H1 (cell line): ENCODE data around the gene SPATA32. TPM values are rescaled to one million over a fixed set of nuclear protein-coding genes. Genes with fewer than 3 reads are reported as not detected.
A peak's percentile ranks its signal among the peaks of the same experiment; 100 is the strongest.

Source experiments
- CTCF ChIA-PET: fragments of 300-600 bp; sonication (Branson Sonifier 250); formaldehyde crosslinking; loops from one replicate; lab custom pipeline; 2021; ENCODE audit not compliant: partially characterized antibody; lab: Charles Lee
- POLR2A ChIA-PET: fragments of 300-600 bp; sonication (Branson Sonifier 250); formaldehyde crosslinking; loops from one replicate; lab custom pipeline; 2021; ENCODE audit warnings: inconsistent platforms; ENCODE audit not compliant: partially characterized antibody; lab: Charles Lee
- DNase-seq, 2 experiments: peaks; one replicate each; pipeline versions ENCODE4 v3.0.0 to v3.0.0-alpha.2; 2010 to 2022; ENCODE audit warnings: low spot score in 2 of 2, low read depth in 1 of 2, mixed read lengths in 1 of 2
- FAIRE-seq: peaks from 2 replicates; lab custom pipeline; 2011; peaks lifted over from hg19 to GRCh38; lab: Jason Lieb, UNC
- H2AFZ ChIP-seq: 2 replicates; pipeline ENCODE4 v1.8.1; 2012; ENCODE audit warnings: low read length, inconsistent platforms
- H2AK5ac ChIP-seq: 2 replicates; pipeline ENCODE4 v1.6.1; 2013; ENCODE audit warnings: low read depth, low read length
- H2BK120ac ChIP-seq: replicated peaks from 2 replicates; pipeline ENCODE3; 2013; ENCODE audit warnings: low read depth, low read length, inconsistent platforms
- H2BK12ac ChIP-seq: 2 replicates; pipeline ENCODE4 v1.6.1; 2013; ENCODE audit warnings: low read depth, low read length
- H2BK15ac ChIP-seq: 2 replicates; pipeline ENCODE4 v1.6.1; 2013; ENCODE audit warnings: low read length
- H2BK20ac ChIP-seq: 2 replicates; pipeline ENCODE4 v1.6.1; 2013; ENCODE audit warnings: low read length
- H2BK5ac ChIP-seq: 2 replicates; pipeline ENCODE4 v1.6.1; 2013; ENCODE audit warnings: low read depth, low read length
- H3K14ac ChIP-seq: 2 replicates; pipeline ENCODE4 v1.6.1; 2013; ENCODE audit warnings: inconsistent platforms; ENCODE audit not compliant: insufficient read length
- H3K18ac ChIP-seq: 2 replicates; pipeline ENCODE4 v1.6.1; 2013; ENCODE audit warnings: low read length; ENCODE audit errors: extremely low read depth
- H3K23ac ChIP-seq: 2 replicates; pipeline ENCODE4 v1.6.1; 2013; ENCODE audit warnings: inconsistent platforms; ENCODE audit not compliant: insufficient read length
- H3K23me2 ChIP-seq: 2 replicates; pipeline ENCODE4 v1.6.1; 2013; ENCODE audit warnings: low read depth, low read length
- H3K27ac ChIP-seq: 2 replicates; pipeline ENCODE4 v1.6.1; 2011; ENCODE audit warnings: low read depth, low read length, inconsistent platforms
- H3K27me3 ChIP-seq, 4 experiments: replicated peaks in 1 of 4; 1 replicate in 1 of 4; 2 replicates in 3 of 4; pipeline versions ENCODE4 v1.6.1 to v1.8.1; 2011 to 2013; ENCODE audit warnings: low read length in 3 of 4, mild to moderate bottlenecking in 3 of 4, inconsistent platforms in 2 of 4, mixed read lengths in 2 of 4, moderate library complexity in 1 of 4; ENCODE audit not compliant: control insufficient read depth in 3 of 4, insufficient read depth in 3 of 4; ENCODE audit errors: extremely low read depth in 1 of 4
- H3K36me3 ChIP-seq, 4 experiments: 2 replicates each; pipeline versions ENCODE4 v1.6.1 to v1.8.1; 2011 to 2013; ENCODE audit warnings: mild to moderate bottlenecking in 4 of 4, low read length in 3 of 4, moderate library complexity in 2 of 4, control low read depth in 1 of 4, inconsistent platforms in 1 of 4; ENCODE audit not compliant: insufficient read depth in 4 of 4, control insufficient read depth in 2 of 4
- H3K4ac ChIP-seq: replicated peaks from 2 replicates; pipeline ENCODE3; 2013; ENCODE audit warnings: low read length, low read depth, mixed read lengths, inconsistent platforms; ENCODE audit not compliant: insufficient read length
- H3K4me1 ChIP-seq, 4 experiments: replicated peaks in 1 of 4; 1 replicate in 1 of 4; 2 replicates in 3 of 4; pipeline versions ENCODE4 v1.6.1 to v1.8.1; 2011 to 2013; ENCODE audit warnings: low read length in 3 of 4, inconsistent platforms in 2 of 4, mixed read lengths in 1 of 4; ENCODE audit not compliant: insufficient read depth in 4 of 4, control insufficient read depth in 3 of 4
- H3K4me2 ChIP-seq, 2 experiments: 2 replicates each; pipeline versions ENCODE4 v1.6.1 to v1.8.1; 2011 to 2013; ENCODE audit warnings: low read depth in 2 of 2, low read length in 2 of 2, control low read depth in 1 of 2, inconsistent platforms in 1 of 2, mild to moderate bottlenecking in 1 of 2; ENCODE audit not compliant: insufficient read depth in 1 of 2
- H3K4me3 ChIP-seq, 4 experiments: fragments of 200-600, 300-600 bp in 1 of 4; sonication (generic), shearing (Covaris generic), sonication (Bioruptor Twin) in 1 of 4; 2 replicates each; pipeline versions ENCODE4 v1.5.1 to v1.8.1; 2011 to 2016; ENCODE audit warnings: low read length in 4 of 4, low read depth in 3 of 4, control low read depth in 2 of 4, inconsistent platforms in 2 of 4, mild to moderate bottlenecking in 2 of 4, mixed read lengths in 1 of 4, moderate library complexity in 1 of 4; ENCODE audit not compliant: insufficient read depth in 2 of 4; ENCODE audit errors: extremely low read depth in 1 of 4
- H3K56ac ChIP-seq: replicated peaks from 2 replicates; pipeline ENCODE3; 2013; ENCODE audit warnings: low read depth, mild to moderate bottlenecking, mixed read lengths, low read length, inconsistent platforms; ENCODE audit not compliant: insufficient read length
- H3K79me1 ChIP-seq: 2 replicates; pipeline ENCODE4 v1.6.1; 2013; ENCODE audit warnings: low read depth, low read length, control low read depth
- H3K79me2 ChIP-seq, 2 experiments: 2 replicates each; pipeline versions ENCODE4 v1.6.1 to v1.8.1; 2012 to 2013; ENCODE audit warnings: low read length in 2 of 2, mild to moderate bottlenecking in 2 of 2, inconsistent platforms in 1 of 2; ENCODE audit not compliant: insufficient read depth in 2 of 2, control insufficient read depth in 1 of 2
- H3K9ac ChIP-seq, 4 experiments: replicated peaks in 1 of 4; 1 replicate in 1 of 4; 2 replicates in 3 of 4; pipeline versions ENCODE4 v1.6.1 to v1.8.1; 2011 to 2013; ENCODE audit warnings: low read depth in 3 of 4, low read length in 3 of 4, control low read depth in 2 of 4, mild to moderate bottlenecking in 2 of 4, moderate library complexity in 2 of 4, inconsistent platforms in 1 of 4; ENCODE audit errors: extremely low read depth in 1 of 4
- H3K9me3 ChIP-seq, 2 experiments: 2 replicates each; pipeline versions ENCODE4 v1.6.1 to v1.8.1; 2012 to 2013; ENCODE audit warnings: mild to moderate bottlenecking in 2 of 2, moderate library complexity in 2 of 2, control low read depth in 1 of 2, inconsistent platforms in 1 of 2, low read depth in 1 of 2, low read length in 1 of 2, mixed read lengths in 1 of 2; ENCODE audit not compliant: insufficient read depth in 2 of 2
- H4K20me1 ChIP-seq, 2 experiments: replicated peaks in 1 of 2; 2 replicates each; pipeline versions ENCODE3 to v1.8.1; 2011 to 2013; ENCODE audit warnings: inconsistent platforms in 2 of 2, low read length in 2 of 2, mild to moderate bottlenecking in 1 of 2; ENCODE audit not compliant: insufficient read depth in 2 of 2, control insufficient read depth in 1 of 2
- H4K5ac ChIP-seq: 2 replicates; pipeline ENCODE4 v1.6.1; 2013; ENCODE audit warnings: low read length, low read depth, mixed read lengths, inconsistent platforms; ENCODE audit not compliant: insufficient read length
- H4K8ac ChIP-seq: 2 replicates; pipeline ENCODE4 v1.8.0; 2013; ENCODE audit warnings: mild to moderate bottlenecking, moderate library complexity, low read length, inconsistent platforms; ENCODE audit not compliant: insufficient read depth; ENCODE audit errors: extremely low read depth
- H4K91ac ChIP-seq: replicated peaks from 2 replicates; pipeline ENCODE3; 2013; ENCODE audit warnings: low read length, mixed read lengths, inconsistent platforms; ENCODE audit not compliant: insufficient read length
- RAD21 ChIP-seq, 2 experiments: IDR thresholded peaks in 1 of 2; conservative IDR thresholded peaks in 1 of 2; 2 replicates each; pipeline ENCODE4 v1.6.1; 2011; ENCODE audit warnings: low read depth in 2 of 2, low read length in 2 of 2, improper control_type of control experiment in 1 of 2, inconsistent platforms in 1 of 2, mild to moderate bottlenecking in 1 of 2, moderate library complexity in 1 of 2
- SIRT6 ChIP-seq: IDR thresholded peaks from one replicate; pipeline ENCODE4 v1.7.1; 2012; ENCODE audit warnings: low read length, inconsistent platforms
- WGBS, 2 experiments: shearing (Covaris generic) in 1 of 2; methylation state at CpG; one replicate each; pipeline versions ENCODE4 v1.1.6 to v1.1.7; 2013 to 2015; ENCODE audit warnings: low lambda C conversion rate in 2 of 2, mixed read lengths in 2 of 2, inconsistent platforms in 1 of 2, low coverage in 1 of 2, missing lambda C conversion rate in 1 of 2; ENCODE audit not compliant: insufficient replicate concordance in 2 of 2, insufficient coverage in 1 of 2, insufficient read length in 1 of 2; ENCODE audit errors: extremely low coverage in 1 of 2, missing lambda C conversion rate in 1 of 2; 5-methylcytosine and 5-hydroxymethylcytosine counted together
- polyA plus RNA-seq, 7 experiments: library from polyadenylated mRNA; depleted of rRNA in 3 of 7; stranded (reverse) in 5 of 7; unstranded in 2 of 7; fragments of >200 nt in 5 of 7; fragments of 200-250 nt in 2 of 7; gene quantifications; 1 replicate in 5 of 7; 2 replicates in 1 of 7; 4 replicates in 1 of 7; pipeline versions ENCODE4 v1.2.1 to v1.2.3, GENCODE V29; 2011 to 2013; ENCODE audit warnings: missing spikeins in 2 of 7, mixed read lengths in 2 of 7
- total RNA-seq: library from RNA; stranded (reverse); fragmentation: NEBNext Ultra II Directional; extraction: Animal tissue kit (Norgen Biotek cat#: 25700); gene quantifications from 2 replicates; pipeline ENCODE4 v1.2.1, GENCODE V29; 2021
- TF ChIP-seq, protein P1 (sequence below), 3 experiments: IDR thresholded peaks; 1 replicate in 2 of 3; 2 replicates in 1 of 3; pipeline versions ENCODE4 v1.5.1 to v1.6.1; 2011; ENCODE audit warnings: low read length in 3 of 3, mild to moderate bottlenecking in 3 of 3, inconsistent platforms in 2 of 3, low read depth in 1 of 3, moderate library complexity in 1 of 3; ENCODE audit not compliant: insufficient read depth in 1 of 3; ENCODE audit errors: control extremely low read depth in 1 of 3

Gene SPATA32
- total and polyA plus RNA-seq, 2 of the 8 experiments (the other 6 are each of a cell fraction or from before 2014, with no cell fraction given) = 0.24 TPM; not detected in 1

GRCh38 chr17:45306623-45307022 is 44.7 kb upstream of the SPATA32 start:
- H3K4ac ChIP-seq = no peak overlapping the region
- ChIA-PET POLR2A (interaction anchor here (1.3 kb wide), 1 partner anchor 158 kb away, joined by 3 read pairs; the partner anchor contains the start of gene HEXIM1), CTCF (interaction anchor here (1.3 to 5.3 kb wide), 12 partner anchors 9 to 85 kb away, joined by 3 to 23 read pairs (median 4); no protein-coding TSS in a partner anchor)
- H2BK5ac ChIP-seq = no peak overlapping the region
- H4K91ac ChIP-seq = no peak overlapping the region
- no peak overlapping the region for H2AK5ac ChIP-seq
- H4K20me1 ChIP-seq = peaks cover 0 to 1% of the 10 kb centered on the region in 2 experiments
- DNase-seq = no peak
- H3K4me1 ChIP-seq = peaks cover 0 to 3% (median under 1%) of the 10 kb centered on the region in 4 experiments; a peak in 4 of 7 replicates
- no peak overlapping the region for H2BK12ac ChIP-seq
- H3K79me2 ChIP-seq = peaks cover 3 to 33% of the 10 kb centered on the region in 2 experiments; a peak in 3 of 4 replicates
- H4K5ac ChIP-seq = no peak overlapping the region
- H3K14ac ChIP-seq = no peak overlapping the region
- no peak overlapping the region for H3K4me2 ChIP-seq
- 78% methylated on average over 5 of the region's 5 CpGs; no CpG with 5 or more reads in 1 of the 2 experiments for WGBS, 2 experiments
- H2BK15ac ChIP-seq = no peak overlapping the region
- peaks cover 3% of the 10 kb centered on the region; the same call in 1 of the 2 replicates for H3K79me1 ChIP-seq
- H4K8ac ChIP-seq = no peak overlapping the region
- no peak overlapping the region for H3K4me3 ChIP-seq
- H3K23ac ChIP-seq = no peak overlapping the region
- no peaks in the 10 kb centered on the region for H3K23me2 ChIP-seq
- H3K27me3 ChIP-seq = no peaks in the 10 kb centered on the region; a peak in 1 of 7 replicates
- H3K9me3 ChIP-seq = no peaks in the 10 kb centered on the region
- H3K27ac ChIP-seq = no peak overlapping the region
- no peak overlapping the region for H2AFZ ChIP-seq
- no peak for FAIRE-seq
- no peak overlapping the region for H2BK20ac ChIP-seq
- no peak overlapping the region for H2BK120ac ChIP-seq
- no peak overlapping the region for H3K9ac ChIP-seq
- TF ChIP-seq, protein P1, sequence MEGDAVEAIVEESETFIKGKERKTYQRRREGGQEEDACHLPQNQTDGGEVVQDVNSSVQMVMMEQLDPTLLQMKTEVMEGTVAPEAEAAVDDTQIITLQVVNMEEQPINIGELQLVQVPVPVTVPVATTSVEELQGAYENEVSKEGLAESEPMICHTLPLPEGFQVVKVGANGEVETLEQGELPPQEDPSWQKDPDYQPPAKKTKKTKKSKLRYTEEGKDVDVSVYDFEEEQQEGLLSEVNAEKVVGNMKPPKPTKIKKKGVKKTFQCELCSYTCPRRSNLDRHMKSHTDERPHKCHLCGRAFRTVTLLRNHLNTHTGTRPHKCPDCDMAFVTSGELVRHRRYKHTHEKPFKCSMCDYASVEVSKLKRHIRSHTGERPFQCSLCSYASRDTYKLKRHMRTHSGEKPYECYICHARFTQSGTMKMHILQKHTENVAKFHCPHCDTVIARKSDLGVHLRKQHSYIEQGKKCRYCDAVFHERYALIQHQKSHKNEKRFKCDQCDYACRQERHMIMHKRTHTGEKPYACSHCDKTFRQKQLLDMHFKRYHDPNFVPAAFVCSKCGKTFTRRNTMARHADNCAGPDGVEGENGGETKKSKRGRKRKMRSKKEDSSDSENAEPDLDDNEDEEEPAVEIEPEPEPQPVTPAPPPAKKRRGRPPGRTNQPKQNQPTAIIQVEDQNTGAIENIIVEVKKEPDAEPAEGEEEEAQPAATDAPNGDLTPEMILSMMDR (IDR thresholded peaks at IDR 0.05; ENCODE audit: control extremely low read depth in 1 of 3, insufficient read depth in 1 of 3, low read depth in 1 of 3, low read length in 3 of 3) = peak in 2 of 3 experiments; percentile 16 to 20; a peak in 2 of 4 replicates
- TF ChIP-seq RAD21 (IDR thresholded peaks at IDR 0.05 in 1 of 2, conservative IDR thresholded peaks at IDR 0.05 in 1 of 2; ENCODE audit: low read depth in 2 of 2, low read length in 2 of 2) = peak in 1 of 2 experiments; percentile 36; a peak in 3 of 4 replicates
- no peak for TF ChIP-seq SIRT6
- no peak overlapping the region for H3K18ac ChIP-seq
- H3K36me3 ChIP-seq = no peaks in the 10 kb centered on the region
- H3K56ac ChIP-seq = no peak overlapping the region
